ENCODE results near the gene MTHFSD. TPM values are rescaled to one million over a fixed set of nuclear protein-coding genes. Genes with fewer than 3 reads are reported as not detected.

The MTHFSD gene
- total and polyA plus RNA-seq, 2 of the 8 experiments (the other 6 are each of a cell fraction or from before 2014, with no cell fraction given): 7.1 to 9.8 TPM

GRCh38 chr16:86494039-86494564, 60.9 kb downstream of the MTHFSD start (continued):
- TF ChIP-seq CHD7 (IDR thresholded peaks at IDR 0.05; ENCODE audit: insufficient replicate concordance, low read length): no peak
- TF ChIP-seq NRF1 (IDR thresholded peaks at IDR 0.05; ENCODE audit: low read depth, low read length): no peak
- peak; percentile 5 for TF ChIP-seq CTBP2 (IDR thresholded peaks at IDR 0.05; ENCODE audit: borderline replicate concordance, insufficient read depth, insufficient read length, low read length)

Data from H1 (cell line).